Stimulated activated memory B cell treated with anti-CD40 and anti-IgM and Interleukin-4, amounts not matched to agents 10 μg/mL and 1 μg/mL and 100 μg/mL, for 72 hours (primary cell): ENCODE data around the gene ASB5.

Experiments used
- ATAC-seq: fragments of 150-1000 bp; cut with Tn5 transposase; 2 replicates; pipeline ENCODE4 v1.10.0; 2021
- H3K27ac Mint-ChIP-seq: one replicate; pipeline ENCODE4 v1.8.0; 2022; ENCODE audit warnings: mild to moderate bottlenecking, mixed read lengths
- H3K27me3 Mint-ChIP-seq: one replicate; pipeline ENCODE4 v1.8.0; 2022; ENCODE audit warnings: mixed read lengths
- H3K36me3 Mint-ChIP-seq: one replicate; pipeline ENCODE4 v1.8.0; 2022; ENCODE audit warnings: mixed read lengths
- H3K4me1 Mint-ChIP-seq: one replicate; pipeline ENCODE4 v1.8.0; 2022; ENCODE audit warnings: mixed read lengths
- H3K4me3 Mint-ChIP-seq: one replicate; pipeline ENCODE4 v1.8.0; 2022; ENCODE audit warnings: mild to moderate bottlenecking, moderate library complexity, mixed read lengths
- H3K9me3 Mint-ChIP-seq: one replicate; pipeline ENCODE4 v1.8.0; 2022; ENCODE audit warnings: mixed read lengths

ASB5 gene

GRCh38 chr4:176186067-176186466, 83.0 kb downstream of the ASB5 start:
- H3K36me3 Mint-ChIP-seq, result no peaks in the 10 kb centered on the region
- no peaks in the 10 kb centered on the region for H3K4me1 Mint-ChIP-seq
- peaks cover 17% of the 10 kb centered on the region for H3K27me3 Mint-ChIP-seq
- no peak overlapping the region for H3K27ac Mint-ChIP-seq
- H3K9me3 Mint-ChIP-seq, result no peaks in the 10 kb centered on the region
- no peak overlapping the region for H3K4me3 Mint-ChIP-seq
- no peak for ATAC-seq

GRCh38 chr4:176185051-176185450, 84.0 kb downstream of the ASB5 start:
- Mint-ChIP-seq H3K9me3 (no peaks in the 10 kb centered on the region), H3K36me3 (no peaks in the 10 kb centered on the region), H3K4me3 (no peak overlapping the region), H3K4me1 (no peaks in the 10 kb centered on the region), H3K27me3 (peaks cover 15% of the 10 kb centered on the region), H3K27ac (no peak overlapping the region)
- no peak for ATAC-seq
